RWPE1 (cell line): ENCODE measurements around the gene AHCY.
"Not testable (repeated sequence)": the region's sequence is repeated elsewhere in the genome, so short reads cannot be mapped to it uniquely, and the experiment has no call there.

Experiments used
- CTCF ChIA-PET: fragments of 350-600 bp; sonication (Branson Sonifier 250); formaldehyde crosslinking; extraction: SDS; loops from one replicate; lab custom pipeline; 2021; lab: Yijun Ruan, JAX
- POLR2A ChIA-PET: fragments of 400-600 bp; formaldehyde crosslinking; extraction: SDS; loops from one replicate; lab custom pipeline; 2020; ENCODE audit warnings: antibody characterized with exemption; ENCODE audit not compliant: low non-redundant PET; lab: Yijun Ruan, JAX
- DNase-seq: peaks from one replicate; pipeline ENCODE4 v3.0.0; 2012; ENCODE audit warnings: low spot score
- H3K27ac ChIP-seq: fragments of 450-650 bp; 2 replicates; pipeline ENCODE4 v1.5.1; 2017
- TF ChIP-seq, protein P1 (sequence below): fragments of 450-650 bp; conservative IDR thresholded peaks from 2 replicates; pipeline ENCODE4 v1.5.1; 2017; ENCODE audit warnings: low read depth, mild to moderate bottlenecking

AHCY gene

DNA sequence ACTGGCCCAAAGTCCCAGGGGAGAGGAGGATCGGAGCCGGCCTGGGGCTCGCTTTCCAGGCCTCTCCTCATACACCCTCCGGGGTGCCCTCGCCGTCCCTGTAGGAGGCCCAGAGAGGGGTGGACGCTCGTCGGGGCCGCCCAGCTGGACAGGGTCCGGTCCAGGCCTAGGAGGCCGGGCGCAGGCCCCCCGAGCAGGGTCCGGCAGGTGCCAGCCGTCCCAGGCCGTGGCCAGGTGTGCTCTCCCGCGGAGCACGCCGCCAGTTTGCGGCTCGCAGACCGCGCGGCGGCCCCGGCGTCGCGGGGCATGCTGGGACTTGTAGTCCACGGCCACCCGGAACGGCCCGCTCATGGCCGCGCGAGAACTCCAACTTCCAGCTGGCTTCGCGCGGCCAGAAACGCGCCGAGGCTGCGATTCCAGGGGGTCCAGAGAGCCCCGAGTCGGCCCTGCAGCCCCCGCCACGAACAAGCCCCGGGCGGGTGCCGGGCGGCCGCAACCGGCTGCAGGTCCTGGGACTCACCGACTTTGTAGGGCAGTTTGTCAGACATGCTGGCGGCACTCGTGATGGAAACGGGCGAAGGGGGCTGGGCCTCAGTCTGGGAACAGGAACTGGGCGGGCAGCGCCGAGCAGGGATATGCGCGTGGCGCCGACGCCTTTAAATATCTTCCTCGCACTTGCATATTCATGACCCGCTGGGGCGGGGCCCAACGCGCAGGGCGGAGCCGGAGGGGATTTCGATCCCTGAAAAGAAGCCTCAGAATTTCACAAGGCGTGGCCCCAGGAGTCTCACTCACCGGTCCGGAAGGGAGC lies at the start of gene AHCY:
TSS of gene AHCY (minus strand) at position 633 of the 811 bp plus-strand sequence. CDS start at position 548, 85 bp downstream.
- DNase-seq = peak; percentile 99
- ChIA-PET POLR2A (interaction anchor here (0.5 to 0.9 kb wide), 3 partner anchors 168 to 474 kb away, joined by 3 to 5 read pairs (median 3); no protein-coding TSS in a partner anchor), CTCF (interaction anchor here (0.6 to 2.4 kb wide), 4 partner anchors 10 to 255 kb away, joined by 3 to 28 read pairs (median 3); partner anchors contain the start of gene MAP1LC3A)
- TF ChIP-seq, protein P1, sequence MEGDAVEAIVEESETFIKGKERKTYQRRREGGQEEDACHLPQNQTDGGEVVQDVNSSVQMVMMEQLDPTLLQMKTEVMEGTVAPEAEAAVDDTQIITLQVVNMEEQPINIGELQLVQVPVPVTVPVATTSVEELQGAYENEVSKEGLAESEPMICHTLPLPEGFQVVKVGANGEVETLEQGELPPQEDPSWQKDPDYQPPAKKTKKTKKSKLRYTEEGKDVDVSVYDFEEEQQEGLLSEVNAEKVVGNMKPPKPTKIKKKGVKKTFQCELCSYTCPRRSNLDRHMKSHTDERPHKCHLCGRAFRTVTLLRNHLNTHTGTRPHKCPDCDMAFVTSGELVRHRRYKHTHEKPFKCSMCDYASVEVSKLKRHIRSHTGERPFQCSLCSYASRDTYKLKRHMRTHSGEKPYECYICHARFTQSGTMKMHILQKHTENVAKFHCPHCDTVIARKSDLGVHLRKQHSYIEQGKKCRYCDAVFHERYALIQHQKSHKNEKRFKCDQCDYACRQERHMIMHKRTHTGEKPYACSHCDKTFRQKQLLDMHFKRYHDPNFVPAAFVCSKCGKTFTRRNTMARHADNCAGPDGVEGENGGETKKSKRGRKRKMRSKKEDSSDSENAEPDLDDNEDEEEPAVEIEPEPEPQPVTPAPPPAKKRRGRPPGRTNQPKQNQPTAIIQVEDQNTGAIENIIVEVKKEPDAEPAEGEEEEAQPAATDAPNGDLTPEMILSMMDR = no peak
- H3K27ac ChIP-seq = peak within 1 kb of the TSS; percentile 91

DNA sequence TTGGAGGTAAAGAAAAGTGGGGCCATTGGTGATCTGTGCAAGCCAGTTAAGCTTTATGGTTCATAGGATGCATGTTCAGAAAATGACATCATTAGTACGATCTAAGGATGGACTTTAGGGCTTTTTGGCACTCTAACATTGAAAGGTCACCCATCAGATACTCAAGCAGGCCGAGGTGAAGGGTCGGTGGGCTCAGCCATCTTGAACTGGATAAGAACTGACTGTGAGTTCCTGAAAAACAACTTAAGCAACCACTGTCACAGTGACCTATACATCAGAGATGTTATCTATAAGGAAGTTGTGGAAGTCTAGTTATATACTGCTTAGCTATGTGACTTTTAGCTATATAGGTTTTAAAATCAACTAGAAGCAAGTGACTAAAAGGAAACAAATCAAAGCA lies 46.9 kb upstream of the AHCY start:
- H3K27ac ChIP-seq = no peak overlapping the region
- ChIA-PET POLR2A (interaction anchor here (0.6 to 1.5 kb wide), 2 partner anchors 12 to 18 kb away, joined by 3 to 8 read pairs; no protein-coding TSS in a partner anchor), CTCF (interaction anchor here (0.7 to 1.1 kb wide), 2 partner anchors 38 to 383 kb away, joined by 3 to 4 read pairs; no protein-coding TSS in a partner anchor)
- DNase-seq = no peak
- TF ChIP-seq, protein P1 = no peak

DNA sequence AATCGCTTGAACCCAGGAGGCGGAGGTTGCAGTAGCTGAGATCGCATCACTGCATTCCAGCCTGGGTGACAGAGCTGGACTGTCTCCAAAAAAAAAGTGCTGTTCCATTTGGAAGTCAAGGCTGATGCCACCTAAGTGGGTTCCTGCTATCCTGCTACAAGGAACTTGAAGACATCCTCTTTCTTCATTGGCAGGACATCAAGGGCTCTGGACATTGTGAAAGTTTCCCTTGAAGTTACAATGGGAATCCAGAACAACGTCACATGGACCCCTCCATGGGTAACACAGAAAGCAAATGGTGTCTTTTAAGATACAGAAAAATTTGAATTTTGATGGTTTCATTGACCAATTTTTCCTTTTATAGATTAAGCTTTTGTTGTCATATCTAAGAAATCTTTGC lies 44.4 kb upstream of the AHCY start:
- H3K27ac ChIP-seq = no peak overlapping the region
- no peak for DNase-seq
- POLR2A ChIA-PET = no interaction called here
- CTCF ChIA-PET = interaction anchor here (0.7 kb wide), 1 partner anchor 35 kb away, joined by 3 read pairs; no protein-coding TSS in a partner anchor
- TF ChIP-seq, protein P1 = no peak

DNA sequence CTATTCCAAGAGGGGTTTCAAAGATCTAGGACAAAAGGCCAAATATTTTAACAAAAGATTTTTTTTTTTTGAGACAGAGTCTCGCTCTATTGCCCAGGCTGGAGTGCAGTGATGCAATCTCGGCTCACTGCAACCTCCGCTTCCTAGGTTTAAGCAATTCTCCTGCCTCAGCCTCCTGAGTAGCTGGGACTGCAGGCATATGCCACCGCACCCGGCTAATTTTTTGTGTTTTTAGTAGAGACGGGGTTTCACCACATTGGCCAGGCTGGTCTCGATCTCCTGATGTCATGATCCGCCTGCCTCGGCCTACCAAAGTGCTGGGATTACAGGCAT lies 43.3 kb upstream of the AHCY start:
- not testable (repeated sequence) for H3K27ac ChIP-seq, DNase-seq
- POLR2A ChIA-PET = interaction anchor here (1.4 kb wide), 1 partner anchor 16 kb away, joined by 5 read pairs; the partner anchor contains the start of gene ITCH
- CTCF ChIA-PET = interaction anchor here (0.5 to 0.7 kb wide), 3 partner anchors 532 to 1772 kb away, joined by 3 to 4 read pairs (median 3); no protein-coding TSS in a partner anchor

DNA sequence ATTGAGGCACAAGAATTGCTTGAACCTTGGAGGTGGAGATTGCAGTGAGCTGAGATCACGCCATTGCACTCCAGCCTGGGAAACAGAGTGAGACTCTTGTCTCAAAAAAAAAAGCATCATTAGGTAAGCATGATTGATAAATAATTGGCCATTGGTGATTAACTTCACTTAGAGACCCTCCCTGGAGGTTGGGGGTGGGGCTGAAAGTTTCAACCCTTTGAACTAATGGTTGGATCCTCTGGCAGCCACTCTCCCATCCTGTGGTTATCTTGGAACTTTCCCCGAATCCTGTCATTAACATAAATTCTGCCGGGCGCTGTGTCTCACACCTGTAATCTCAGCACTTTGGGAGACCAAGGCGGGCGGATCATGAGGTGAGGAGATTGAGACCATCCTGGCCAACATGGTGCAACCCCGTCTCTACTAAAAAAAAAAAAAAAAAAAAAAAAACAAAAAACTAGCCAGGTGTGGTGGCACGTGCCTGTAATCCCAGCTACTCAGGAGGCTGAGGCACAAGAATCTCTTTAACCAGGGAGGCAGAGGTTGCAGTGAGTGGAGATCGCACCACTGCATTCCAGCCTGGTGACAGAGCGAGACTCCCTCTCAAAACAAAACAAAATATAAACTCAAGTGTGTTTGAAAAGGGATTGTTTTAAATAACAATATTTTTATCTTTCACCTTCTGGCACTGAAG lies 42.8 kb upstream of the AHCY start:
- POLR2A ChIA-PET = interaction anchor here (1.4 kb wide), 1 partner anchor 17 kb away, joined by 5 read pairs; the partner anchor contains the start of gene ITCH
- CTCF ChIA-PET = interaction anchor here (0.5 to 0.7 kb wide), 4 partner anchors 440 to 1772 kb away, joined by 3 to 4 read pairs (median 3); no protein-coding TSS in a partner anchor
- H3K27ac ChIP-seq, DNase-seq: not testable (repeated sequence)

DNA sequence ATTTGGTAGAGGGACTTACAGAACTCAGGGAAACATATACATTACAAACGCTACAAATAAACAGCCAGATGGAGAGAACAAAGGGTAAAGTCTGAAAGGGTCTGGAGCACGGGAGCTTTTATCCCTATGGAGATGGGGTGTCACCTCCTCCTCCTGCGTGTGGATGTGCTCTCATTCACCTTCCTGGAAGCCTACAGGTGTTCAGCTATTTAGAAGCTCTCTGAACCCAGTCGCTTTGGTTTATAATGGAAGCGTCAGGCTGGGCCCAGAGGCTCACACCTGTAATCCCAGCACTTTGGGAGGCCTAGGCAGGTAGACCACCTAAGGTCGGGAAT lies 42.2 kb upstream of the AHCY start:
- ChIA-PET POLR2A (no interaction called here), CTCF (interaction anchor here (1.1 kb wide), 1 partner anchor 33 kb away, joined by 4 read pairs; no protein-coding TSS in a partner anchor)
- TF ChIP-seq, protein P1 = no peak
- H3K27ac ChIP-seq = no peak overlapping the region
- DNase-seq = no peak

DNA sequence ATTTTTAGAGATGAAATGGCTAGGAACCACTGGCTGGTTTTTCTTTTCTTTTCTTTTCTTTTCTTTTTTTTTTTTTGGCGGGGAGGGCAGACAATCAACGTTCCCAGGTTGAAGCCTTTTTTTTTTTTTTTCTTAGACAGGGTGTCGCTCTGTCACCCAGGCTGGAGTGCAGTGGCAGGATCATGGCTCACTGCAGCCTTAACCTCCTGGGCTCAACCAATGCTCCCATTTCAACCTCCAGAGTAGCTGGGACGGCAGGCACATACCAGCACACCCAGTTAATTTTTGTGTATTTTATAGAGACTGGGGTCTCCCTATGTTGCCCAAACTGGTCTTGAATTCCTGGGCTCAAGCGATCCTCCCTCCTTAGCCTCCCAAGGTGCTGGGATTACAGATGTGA lies 41.1 kb upstream of the AHCY start:
- H3K27ac ChIP-seq = no peak overlapping the region
- TF ChIP-seq, protein P1 = no peak
- ChIA-PET CTCF (interaction anchor here (0.7 to 1.1 kb wide), 2 partner anchors 32 to 165 kb away, joined by 4 to 5 read pairs; no protein-coding TSS in a partner anchor), POLR2A (interaction anchor here (0.7 kb wide), 1 partner anchor 43 kb away, joined by 3 read pairs; no protein-coding TSS in a partner anchor)
- DNase-seq = no peak
